Activated CD8-positive, alpha-beta T cell treated with anti-CD3 and anti-CD28 coated beads for 36 hours (primary cell): ENCODE data around the gene SULT1B1. TPM values are rescaled to one million over a fixed set of nuclear protein-coding genes. Genes with fewer than 3 reads are reported as not detected.

ENCODE experiments used
- ATAC-seq: fragments of 200-7000 bp; cut with Tn5 transposase; one replicate; pipeline ENCODE4 v1.10.0; 2021; ENCODE audit warnings: mild to moderate bottlenecking, moderate library complexity
- CTCF ChIA-PET: fragments of 350-600 bp; sonication (Branson Sonifier 250); formaldehyde crosslinking; loops from one replicate; lab custom pipeline; 2021; ENCODE audit warnings: antibody characterized with exemption; lab: Charles Lee
- POLR2A ChIA-PET: fragments of 350-600 bp; sonication (Branson Sonifier 250); formaldehyde crosslinking; loops from one replicate; lab custom pipeline; 2021; ENCODE audit warnings: antibody characterized with exemption; lab: Charles Lee
- DNase-seq: peaks from one replicate; pipeline ENCODE4 v3.0.0-alpha.2; 2020
- H3K27ac Mint-ChIP-seq: one replicate; pipeline ENCODE4 v1.8.0; 2021; ENCODE audit warnings: mild to moderate bottlenecking, mixed read lengths
- H3K27me3 Mint-ChIP-seq: one replicate; pipeline ENCODE4 v1.8.0; 2021; ENCODE audit warnings: mixed read lengths
- H3K36me3 Mint-ChIP-seq: one replicate; pipeline ENCODE4 v1.8.0; 2021; ENCODE audit warnings: low read depth, mixed read lengths
- H3K4me1 Mint-ChIP-seq: one replicate; pipeline ENCODE4 v1.8.0; 2021; ENCODE audit warnings: low read depth, mixed read lengths
- H3K4me3 Mint-ChIP-seq: one replicate; pipeline ENCODE4 v1.8.0; 2021; ENCODE audit warnings: mild to moderate bottlenecking, moderate library complexity, mixed read lengths
- H3K9me3 Mint-ChIP-seq: one replicate; pipeline ENCODE4 v1.8.0; 2021; ENCODE audit warnings: mixed read lengths
- CTCF ChIP-seq: fragments of 200-600 bp; IDR thresholded peaks from one replicate; pipeline ENCODE4 v1.8.0; 2022; ENCODE audit warnings: antibody characterized with exemption, mild to moderate bottlenecking
- intact Hi-C: fragments of 100-400 bp; cut with micrococcal nuclease; formaldehyde crosslinking; loops from one replicate; pipeline ENCODE4 v1.10.0; 2022
- total RNA-seq, 2 experiments: library from RNA; stranded (reverse); gene quantifications; one replicate each; pipeline ENCODE4 v1.2.3, GENCODE V29; 2021

The SULT1B1 gene
- total RNA-seq, 2 experiments from 2014 or later, result 1.1 to 2.2 TPM

- no peak for ATAC-seq
- Mint-ChIP-seq H3K27me3 (no peaks in the 10 kb centered on the region), H3K27ac (no peak overlapping the region), H3K4me3 (no peak overlapping the region), H3K9me3 (no peaks in the 10 kb centered on the region), H3K36me3 (no peaks in the 10 kb centered on the region), H3K4me1 (no peaks in the 10 kb centered on the region)
- ChIA-PET CTCF (no interaction called here), POLR2A (no interaction called here)
- intact Hi-C loops, result no loop called here
- no peak for TF ChIP-seq CTCF
- DNase-seq, result no peak
These were observed 26.1 kb upstream of the SULT1B1 start for GRCh38 chr4:69786547-69786946.

- intact Hi-C loops, result no loop called here
- ATAC-seq (no peak), DNase-seq (no peak)
- Mint-ChIP-seq H3K27me3 (no peaks in the 10 kb centered on the region), H3K27ac (no peak overlapping the region), H3K4me1 (no peaks in the 10 kb centered on the region), H3K36me3 (no peaks in the 10 kb centered on the region), H3K4me3 (no peak overlapping the region), H3K9me3 (no peaks in the 10 kb centered on the region)
- ChIA-PET POLR2A (no interaction called here), CTCF (no interaction called here)
- no peak for TF ChIP-seq CTCF
These were observed 24.9 kb upstream of the SULT1B1 start for GRCh38 chr4:69785211-69785831.

GRCh38 chr4:69782651-69783310 is 22.4 kb upstream of the SULT1B1 start:
- no peaks in the 10 kb centered on the region for H3K4me1 Mint-ChIP-seq
- no peak overlapping the region for H3K27ac Mint-ChIP-seq
- POLR2A ChIA-PET, result no interaction called here

GRCh38 chr4:69781458-69782418 is 21.3 kb upstream of the SULT1B1 start:
- Mint-ChIP-seq H3K27me3 (no peaks in the 10 kb centered on the region), H3K4me3 (no peak overlapping the region), H3K9me3 (no peaks in the 10 kb centered on the region), H3K36me3 (no peaks in the 10 kb centered on the region), H3K27ac (no peak overlapping the region), H3K4me1 (no peaks in the 10 kb centered on the region)
- intact Hi-C loops, result no loop called here
- POLR2A ChIA-PET, result interaction anchor here (0.7 kb wide), 1 partner anchor 107 kb away, joined by 3 read pairs; no protein-coding TSS in a partner anchor
- no peak for DNase-seq
- CTCF ChIA-PET, result no interaction called here
- no peak for TF ChIP-seq CTCF
- ATAC-seq, result no peak

More at GRCh38 chr4:69782651-69783310, 22.4 kb upstream of the SULT1B1 start:
- no peaks in the 10 kb centered on the region for H3K27me3 Mint-ChIP-seq
- H3K9me3 Mint-ChIP-seq, result no peaks in the 10 kb centered on the region
- no peak overlapping the region for H3K4me3 Mint-ChIP-seq
- CTCF ChIA-PET, result interaction anchor here (0.7 kb wide), 1 partner anchor 45 kb away, joined by 3 read pairs; no protein-coding TSS in a partner anchor
- H3K36me3 Mint-ChIP-seq, result no peaks in the 10 kb centered on the region
- DNase-seq (no peak), ATAC-seq (no peak)
- intact Hi-C loops, result no loop called here
- TF ChIP-seq CTCF, result no peak
